HEK293 (cell line): ENCODE measurements around the gene BMP6.
A peak's percentile ranks its signal among the peaks of the same experiment; 100 is the strongest.

ENCODE experiments used
- BCL11A ChIP-seq: fragments of 450-650 bp; formaldehyde crosslinking; IDR thresholded peaks from 2 replicates; pipeline ENCODE4 v1.5.1; 2016; ENCODE audit warnings: low read depth, missing biosample characterization, missing genetic modification characterization
- CTCF ChIP-seq: fragments of 450-650 bp; formaldehyde crosslinking; IDR thresholded peaks from 2 replicates; pipeline ENCODE4 v1.5.1; 2016; ENCODE audit warnings: missing biosample characterization, missing genetic modification characterization
- EGR2 ChIP-seq: fragments of 450-650 bp; formaldehyde crosslinking; IDR thresholded peaks from 2 replicates; pipeline ENCODE4 v1.5.1; 2016; ENCODE audit warnings: low read depth, missing biosample characterization, missing genetic modification characterization
- GLIS1 ChIP-seq: fragments of 450-650 bp; formaldehyde crosslinking; IDR thresholded peaks from 2 replicates; pipeline ENCODE4 v1.5.1; 2016; ENCODE audit warnings: missing biosample characterization, missing genetic modification characterization
- GLIS2 ChIP-seq: fragments of 450-650 bp; formaldehyde crosslinking; IDR thresholded peaks from 2 replicates; pipeline ENCODE4 v1.5.1; 2016; ENCODE audit warnings: missing biosample characterization, missing genetic modification characterization
- KLF9 ChIP-seq: fragments of 450-650 bp; formaldehyde crosslinking; IDR thresholded peaks from 2 replicates; pipeline ENCODE4 v1.5.1; 2016; ENCODE audit warnings: missing biosample characterization, missing genetic modification characterization, low read depth
- MYNN ChIP-seq: fragments of 450-650 bp; formaldehyde crosslinking; IDR thresholded peaks from 2 replicates; pipeline ENCODE4 v1.5.1; 2016; ENCODE audit warnings: missing biosample characterization, missing genetic modification characterization, borderline replicate concordance
- SCRT1 ChIP-seq: fragments of 450-650 bp; formaldehyde crosslinking; IDR thresholded peaks from 2 replicates; pipeline ENCODE4 v1.5.1; 2016; ENCODE audit warnings: missing biosample characterization, missing genetic modification characterization, borderline replicate concordance
- ZBTB20 ChIP-seq: fragments of 450-650 bp; formaldehyde crosslinking; IDR thresholded peaks from 2 replicates; pipeline ENCODE4 v1.5.1; 2016; ENCODE audit warnings: missing biosample characterization, missing genetic modification characterization
- ZBTB7A ChIP-seq: fragments of 450-650 bp; formaldehyde crosslinking; IDR thresholded peaks from 2 replicates; pipeline ENCODE4 v1.5.1; 2016; ENCODE audit warnings: low read depth, missing biosample characterization, missing genetic modification characterization
- ZEB2 ChIP-seq: fragments of 450-650 bp; formaldehyde crosslinking; IDR thresholded peaks from 2 replicates; pipeline ENCODE4 v1.5.1; 2016; ENCODE audit warnings: missing biosample characterization, missing genetic modification characterization
- ZFHX2 ChIP-seq: fragments of 450-650 bp; formaldehyde crosslinking; conservative IDR thresholded peaks from 2 replicates; pipeline ENCODE4 v1.5.1; 2016; ENCODE audit warnings: missing biosample characterization, missing genetic modification characterization
- ZFP37 ChIP-seq: fragments of 450-650 bp; formaldehyde crosslinking; IDR thresholded peaks from 2 replicates; pipeline ENCODE4 v1.5.1; 2016; ENCODE audit warnings: missing biosample characterization, missing genetic modification characterization
- ZNF146 ChIP-seq: fragments of 450-650 bp; formaldehyde crosslinking; IDR thresholded peaks from 2 replicates; pipeline ENCODE4 v1.5.1; 2016; ENCODE audit warnings: missing biosample characterization, missing genetic modification characterization
- ZNF214 ChIP-seq: fragments of 450-650 bp; formaldehyde crosslinking; IDR thresholded peaks from 2 replicates; pipeline ENCODE4 v1.5.1; 2017; ENCODE audit warnings: missing biosample characterization, mild to moderate bottlenecking, missing genetic modification characterization, borderline replicate concordance
- ZNF335 ChIP-seq: fragments of 450-650 bp; formaldehyde crosslinking; conservative IDR thresholded peaks from 2 replicates; pipeline ENCODE4 v1.5.1; 2016; ENCODE audit warnings: missing biosample characterization, missing genetic modification characterization
- ZNF341 ChIP-seq: fragments of 450-650 bp; formaldehyde crosslinking; IDR thresholded peaks from 2 replicates; pipeline ENCODE4; 2016; ENCODE audit warnings: low read depth, missing biosample characterization, missing genetic modification characterization
- ZNF350 ChIP-seq: fragments of 450-650 bp; formaldehyde crosslinking; IDR thresholded peaks from 2 replicates; pipeline ENCODE4 v1.5.0; 2017; ENCODE audit warnings: missing biosample characterization, mild to moderate bottlenecking, missing genetic modification characterization
- ZNF354C ChIP-seq: fragments of 450-650 bp; formaldehyde crosslinking; IDR thresholded peaks from 2 replicates; pipeline ENCODE4 v1.5.1; 2016; ENCODE audit warnings: missing biosample characterization, missing genetic modification characterization, low read depth, borderline replicate concordance
- ZNF362 ChIP-seq: fragments of 450-650 bp; formaldehyde crosslinking; IDR thresholded peaks from 2 replicates; pipeline ENCODE4 v1.5.1; 2016; ENCODE audit warnings: missing biosample characterization, missing genetic modification characterization
- ZNF510 ChIP-seq: fragments of 450-650 bp; formaldehyde crosslinking; IDR thresholded peaks from 2 replicates; pipeline ENCODE4 v1.5.1; 2018; ENCODE audit warnings: mild to moderate bottlenecking, missing genetic modification characterization, missing biosample characterization; ENCODE audit not compliant: insufficient replicate concordance
- ZNF561 ChIP-seq: fragments of 450-650 bp; IDR thresholded peaks from 2 replicates; pipeline ENCODE4 v1.5.1; 2018; ENCODE audit warnings: missing biosample characterization, missing genetic modification characterization, borderline replicate concordance
- ZNF585B ChIP-seq: fragments of 450-650 bp; formaldehyde crosslinking; IDR thresholded peaks from 2 replicates; pipeline ENCODE4 v1.5.1; 2016; ENCODE audit warnings: missing biosample characterization, missing genetic modification characterization
- ZNF670 ChIP-seq: fragments of 450-650 bp; formaldehyde crosslinking; IDR thresholded peaks from 2 replicates; pipeline ENCODE4 v1.5.1; 2016; ENCODE audit warnings: missing biosample characterization, missing genetic modification characterization, low read depth
- ZNF76 ChIP-seq: fragments of 450-650 bp; formaldehyde crosslinking; IDR thresholded peaks from 2 replicates; pipeline ENCODE4; 2016; ENCODE audit warnings: low read depth, missing biosample characterization, missing genetic modification characterization, borderline replicate concordance
- ZNF777 ChIP-seq: fragments of 450-650 bp; formaldehyde crosslinking; IDR thresholded peaks from 2 replicates; pipeline ENCODE4 v1.5.1; 2017; ENCODE audit warnings: missing biosample characterization, missing genetic modification characterization, borderline replicate concordance
- ZSCAN18 ChIP-seq: fragments of 450-650 bp; formaldehyde crosslinking; IDR thresholded peaks from 2 replicates; pipeline ENCODE4 v1.5.1; 2016; ENCODE audit warnings: missing biosample characterization, missing genetic modification characterization
- ZXDB ChIP-seq: fragments of 450-650 bp; formaldehyde crosslinking; IDR thresholded peaks from 2 replicates; pipeline ENCODE4 v1.5.1; 2016; ENCODE audit warnings: missing biosample characterization, missing genetic modification characterization
- TF ChIP-seq, protein P1 (sequence below): fragments of 450-650 bp; formaldehyde crosslinking; IDR thresholded peaks from 2 replicates; pipeline ENCODE4 v1.5.1; 2016; ENCODE audit warnings: missing biosample characterization, missing genetic modification characterization
- TF ChIP-seq, protein P2 (sequence below): fragments of 450-650 bp; formaldehyde crosslinking; IDR thresholded peaks from 2 replicates; pipeline ENCODE4 v1.5.1; 2016; ENCODE audit warnings: missing biosample characterization, missing genetic modification characterization

Gene BMP6

DNA sequence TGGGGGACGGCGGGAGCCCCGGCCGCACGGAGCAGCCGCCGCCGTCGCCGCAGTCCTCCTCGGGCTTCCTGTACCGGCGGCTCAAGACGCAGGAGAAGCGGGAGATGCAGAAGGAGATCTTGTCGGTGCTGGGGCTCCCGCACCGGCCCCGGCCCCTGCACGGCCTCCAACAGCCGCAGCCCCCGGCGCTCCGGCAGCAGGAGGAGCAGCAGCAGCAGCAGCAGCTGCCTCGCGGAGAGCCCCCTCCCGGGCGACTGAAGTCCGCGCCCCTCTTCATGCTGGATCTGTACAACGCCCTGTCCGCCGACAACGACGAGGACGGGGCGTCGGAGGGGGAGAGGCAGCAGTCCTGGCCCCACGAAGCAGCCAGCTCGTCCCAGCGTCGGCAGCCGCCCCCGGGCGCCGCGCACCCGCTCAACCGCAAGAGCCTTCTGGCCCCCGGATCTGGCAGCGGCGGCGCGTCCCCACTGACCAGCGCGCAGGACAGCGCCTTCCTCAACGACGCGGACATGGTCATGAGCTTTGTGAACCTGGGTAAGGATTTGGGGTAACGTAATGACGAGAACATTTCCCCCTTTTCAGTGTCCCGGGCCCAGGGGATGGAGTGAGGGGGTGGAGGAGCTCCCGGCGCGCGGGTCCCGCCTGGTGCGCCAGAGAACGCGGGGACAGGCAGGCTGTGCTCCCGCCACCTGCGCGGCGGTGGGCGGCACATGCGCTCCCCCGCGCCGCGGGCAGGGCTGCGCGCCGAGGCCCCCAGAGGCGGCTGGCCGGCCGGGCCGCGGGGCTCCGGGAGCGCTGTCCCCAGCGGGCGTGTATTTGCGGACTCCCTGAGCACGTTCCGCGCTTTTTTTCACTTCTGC lies 1.4 kb downstream of the BMP6 start (continued):
- peak; percentile 26; the same call in 1 of the 2 replicates for TF ChIP-seq ZNF76 (tag by site-specific recombination)
- peak; percentile 90 for TF ChIP-seq ZFHX2 (tag by site-specific recombination)
- TF ChIP-seq BCL11A (tag by site-specific recombination): peak; percentile 18; the same call in 1 of the 2 replicates
- 0 out of 2 replicates have a peak, but pooled peaks have one; percentile 6 for TF ChIP-seq GLIS1 (tag by site-specific recombination)
- TF ChIP-seq ZXDB (tag by site-specific recombination): peak; percentile 22; the same call in 1 of the 2 replicates
- TF ChIP-seq ZEB2 (tag by site-specific recombination): peak; percentile 60
- TF ChIP-seq ZNF585B (tag by site-specific recombination): no peak
- TF ChIP-seq ZNF510 (tag by site-specific recombination): no peak
- TF ChIP-seq ZNF335 (tag by site-specific recombination): peak; percentile 93
- TF ChIP-seq ZNF362 (tag by site-specific recombination): no peak
- peak; percentile 93 for TF ChIP-seq ZBTB20 (tag by site-specific recombination)
- no peak for TF ChIP-seq MYNN
- no peak for TF ChIP-seq ZNF350 (tag by site-specific recombination)
- no peak for TF ChIP-seq ZNF561 (tag by site-specific recombination)
- peak; percentile 94 for TF ChIP-seq ZNF341 (tag by site-specific recombination)
- TF ChIP-seq EGR2 (tag by site-specific recombination): peak; percentile 74
- TF ChIP-seq ZNF146: no peak
- TF ChIP-seq, protein P1, sequence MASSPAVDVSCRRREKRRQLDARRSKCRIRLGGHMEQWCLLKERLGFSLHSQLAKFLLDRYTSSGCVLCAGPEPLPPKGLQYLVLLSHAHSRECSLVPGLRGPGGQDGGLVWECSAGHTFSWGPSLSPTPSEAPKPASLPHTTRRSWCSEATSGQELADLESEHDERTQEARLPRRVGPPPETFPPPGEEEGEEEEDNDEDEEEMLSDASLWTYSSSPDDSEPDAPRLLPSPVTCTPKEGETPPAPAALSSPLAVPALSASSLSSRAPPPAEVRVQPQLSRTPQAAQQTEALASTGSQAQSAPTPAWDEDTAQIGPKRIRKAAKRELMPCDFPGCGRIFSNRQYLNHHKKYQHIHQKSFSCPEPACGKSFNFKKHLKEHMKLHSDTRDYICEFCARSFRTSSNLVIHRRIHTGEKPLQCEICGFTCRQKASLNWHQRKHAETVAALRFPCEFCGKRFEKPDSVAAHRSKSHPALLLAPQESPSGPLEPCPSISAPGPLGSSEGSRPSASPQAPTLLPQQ (tag by site-specific recombination): peak; percentile 36; the same call in 1 of the 2 replicates
- no peak for TF ChIP-seq ZNF354C (tag by site-specific recombination)
- peak; percentile 89 for TF ChIP-seq CTCF (tag by site-specific recombination)
- peak; percentile 45; the same call in 1 of the 2 replicates for TF ChIP-seq ZBTB7A
- TF ChIP-seq, protein P2, sequence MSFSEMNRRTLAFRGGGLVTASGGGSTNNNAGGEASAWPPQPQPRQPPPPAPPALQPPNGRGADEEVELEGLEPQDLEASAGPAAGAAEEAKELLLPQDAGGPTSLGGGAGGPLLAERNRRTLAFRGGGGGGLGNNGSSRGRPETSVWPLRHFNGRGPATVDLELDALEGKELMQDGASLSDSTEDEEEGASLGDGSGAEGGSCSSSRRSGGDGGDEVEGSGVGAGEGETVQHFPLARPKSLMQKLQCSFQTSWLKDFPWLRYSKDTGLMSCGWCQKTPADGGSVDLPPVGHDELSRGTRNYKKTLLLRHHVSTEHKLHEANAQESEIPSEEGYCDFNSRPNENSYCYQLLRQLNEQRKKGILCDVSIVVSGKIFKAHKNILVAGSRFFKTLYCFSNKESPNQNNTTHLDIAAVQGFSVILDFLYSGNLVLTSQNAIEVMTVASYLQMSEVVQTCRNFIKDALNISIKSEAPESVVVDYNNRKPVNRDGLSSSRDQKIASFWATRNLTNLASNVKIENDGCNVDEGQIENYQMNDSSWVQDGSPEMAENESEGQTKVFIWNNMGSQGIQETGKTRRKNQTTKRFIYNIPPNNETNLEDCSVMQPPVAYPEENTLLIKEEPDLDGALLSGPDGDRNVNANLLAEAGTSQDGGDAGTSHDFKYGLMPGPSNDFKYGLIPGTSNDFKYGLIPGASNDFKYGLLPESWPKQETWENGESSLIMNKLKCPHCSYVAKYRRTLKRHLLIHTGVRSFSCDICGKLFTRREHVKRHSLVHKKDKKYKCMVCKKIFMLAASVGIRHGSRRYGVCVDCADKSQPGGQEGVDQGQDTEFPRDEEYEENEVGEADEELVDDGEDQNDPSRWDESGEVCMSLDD: peak; percentile 80
- TF ChIP-seq ZSCAN18 (tag by site-specific recombination): no peak
- TF ChIP-seq GLIS2 (tag by site-specific recombination): peak; percentile 60
- peak; percentile 31; the same call in 1 of the 2 replicates for TF ChIP-seq KLF9
- TF ChIP-seq ZNF670 (tag by site-specific recombination): no peak
- peak; percentile 16; the same call in 1 of the 2 replicates for TF ChIP-seq ZFP37 (tag by site-specific recombination)
- TF ChIP-seq ZNF777 (tag by site-specific recombination): peak; percentile 68; the same call in 1 of the 2 replicates
- no peak for TF ChIP-seq SCRT1 (tag by site-specific recombination)
- TF ChIP-seq ZNF214: no peak
